Thymus (tissue), 11 donors: Measurements from ENCODE around the gene NUFIP2. TPM values are rescaled to one million over a fixed set of nuclear protein-coding genes. Genes with fewer than 3 reads are reported as not detected.
"Not testable (repeated sequence)": the region's sequence is repeated elsewhere in the genome, so short reads cannot be mapped to it uniquely, and the experiment has no call there.

Experiments used
- DNase-seq, 9 donors: peaks; one replicate each; pipeline ENCODE4 v3.0.0-alpha.2; 2013; ENCODE audit warnings: low spot score in 9 of 9, low read depth in 6 of 9, missing footprints in 1 of 9
- H3K27ac ChIP-seq, 2 donors: one replicate each; pipeline ENCODE4 v1.5.1; 2013; ENCODE audit warnings: control low read depth in 1 of 2, low read depth in 1 of 2, low read length in 1 of 2, mild to moderate bottlenecking in 1 of 2, moderate library complexity in 1 of 2
- H3K27me3 ChIP-seq, 2 donors: one replicate each; pipeline ENCODE4 v1.5.1; 2013; ENCODE audit warnings: low read length in 1 of 2; ENCODE audit not compliant: control insufficient read depth in 2 of 2, insufficient read depth in 1 of 2
- H3K36me3 ChIP-seq, 2 donors: one replicate each; pipeline ENCODE4 v1.5.1; 2013; ENCODE audit warnings: low read length in 1 of 2, mild to moderate bottlenecking in 1 of 2, moderate library complexity in 1 of 2; ENCODE audit not compliant: control insufficient read depth in 2 of 2, insufficient read depth in 2 of 2
- H3K4me1 ChIP-seq, 2 donors: one replicate each; pipeline ENCODE4 v1.5.1; 2013; ENCODE audit warnings: low read length in 2 of 2; ENCODE audit not compliant: control insufficient read depth in 2 of 2, insufficient read depth in 2 of 2
- H3K4me3 ChIP-seq, 2 donors: one replicate each; pipeline ENCODE4 v1.5.1; 2013; ENCODE audit warnings: low read length in 2 of 2, control low read depth in 1 of 2, mild to moderate bottlenecking in 1 of 2
- H3K9me3 ChIP-seq, 2 donors: one replicate each; pipeline ENCODE4 v1.5.1; 2013; ENCODE audit warnings: low read length in 1 of 2, mild to moderate bottlenecking in 1 of 2; ENCODE audit not compliant: control insufficient read depth in 2 of 2, insufficient read depth in 1 of 2
- WGBS: extraction: QIAGEN DNeasy Blood & Tissue Kit; methylation state at CpG from one replicate; pipeline ENCODE4 v1.1.7; 2013; 5-methylcytosine and 5-hydroxymethylcytosine counted together
- polyA plus RNA-seq: library from polyadenylated mRNA; stranded (reverse); fragments of 200-250 nt; gene quantifications from one replicate; pipeline ENCODE4 v1.2.3, GENCODE V29; 2013
- total RNA-seq: library from RNA; stranded (reverse); fragments of 120-200 nt; gene quantifications from one replicate; pipeline ENCODE4 v1.2.4, GENCODE V29; 2013
- donor health status: healthy.

Gene NUFIP2
- total and polyA plus RNA-seq, 2 donors = 19.8 to 22.0 TPM

DNA sequence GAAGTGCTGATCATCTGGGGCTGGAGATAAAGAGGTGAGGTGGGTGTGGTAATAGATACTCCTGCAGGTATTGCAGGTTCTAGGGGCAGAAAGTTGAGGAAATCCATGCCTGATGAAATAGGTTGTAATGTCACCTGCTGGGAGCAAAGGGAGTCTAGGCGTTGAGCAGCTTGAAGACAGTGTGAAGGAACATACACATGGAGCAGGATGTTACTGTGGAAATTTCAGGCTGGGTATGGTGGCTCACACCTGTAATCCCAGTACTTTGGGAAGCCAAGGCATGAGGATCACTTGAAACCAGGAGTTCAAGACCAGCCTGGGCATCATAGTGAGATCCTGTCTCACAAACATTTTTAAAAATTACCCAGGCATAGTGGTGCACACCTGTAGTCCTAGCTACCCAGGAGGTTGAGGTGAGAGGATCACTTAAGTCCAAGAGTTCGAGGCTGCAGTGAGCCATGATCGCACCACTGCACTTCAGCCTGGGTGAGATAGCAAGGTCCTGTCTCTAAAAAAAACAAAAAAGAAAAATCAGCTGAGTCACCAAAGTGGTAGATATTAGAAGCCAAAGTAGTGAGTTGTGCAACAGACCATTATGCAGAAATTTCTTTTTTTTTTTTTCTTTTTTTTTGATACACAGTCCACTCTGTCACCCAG is 56.3 kb downstream of the NUFIP2 start:
- DNase-seq = no peak
- no peaks in the 10 kb centered on the region for H3K9me3 ChIP-seq
- no peaks in the 10 kb centered on the region for H3K27me3 ChIP-seq
- no peaks in the 10 kb centered on the region for H3K36me3 ChIP-seq
- H3K4me3 ChIP-seq = no peak overlapping the region
- H3K27ac ChIP-seq = no peak overlapping the region
- no peaks in the 10 kb centered on the region for H3K4me1 ChIP-seq
- 99% methylated on average over 3 of the region's 3 CpGs for WGBS

DNA sequence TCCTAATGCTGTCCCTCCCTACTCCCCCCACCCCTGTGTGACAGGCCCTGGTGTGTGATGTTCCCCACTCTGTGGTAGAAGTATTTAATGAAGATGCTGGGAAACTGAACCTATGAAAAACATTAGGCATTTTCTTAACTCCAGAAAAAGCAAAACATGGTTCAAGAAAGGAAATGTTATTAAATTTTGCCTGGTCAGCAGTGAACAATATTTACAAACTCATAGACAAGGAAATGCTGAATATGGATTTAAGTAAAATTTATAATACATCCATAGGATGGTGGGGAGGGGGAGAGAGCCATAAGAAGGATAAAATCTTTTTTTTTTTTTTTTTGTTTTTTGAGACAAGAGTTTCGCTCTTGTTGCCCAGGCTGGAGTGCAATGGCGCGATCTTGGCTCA is 58.0 kb downstream of the NUFIP2 start:
- no peak overlapping the region for H3K4me3 ChIP-seq
- no peaks in the 10 kb centered on the region for H3K9me3 ChIP-seq
- no peak for DNase-seq
- H3K36me3 ChIP-seq = no peaks in the 10 kb centered on the region
- no peaks in the 10 kb centered on the region for H3K27me3 ChIP-seq
- WGBS = 100% methylated on average over 3 of the region's 3 CpGs
- H3K27ac ChIP-seq = no peak overlapping the region
- no peaks in the 10 kb centered on the region for H3K4me1 ChIP-seq

DNA sequence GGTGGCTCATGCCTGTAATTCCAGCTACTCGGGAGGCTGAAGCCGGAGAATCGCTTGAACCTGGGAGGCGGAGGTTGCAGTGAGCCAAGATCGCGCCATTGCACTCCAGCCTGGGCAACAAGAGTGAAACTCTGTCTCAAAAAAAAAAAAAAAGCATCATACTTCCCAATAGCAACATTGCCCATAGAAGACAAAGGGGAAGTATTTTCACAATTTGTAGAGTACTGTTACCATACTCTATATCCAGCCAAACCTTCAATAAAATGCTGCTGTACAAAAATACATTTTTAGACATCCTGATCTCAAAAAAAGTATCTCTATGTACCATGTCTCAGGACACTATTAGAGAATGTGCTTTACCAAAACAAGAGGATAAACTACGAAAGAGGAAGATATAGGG is 59.0 kb downstream of the NUFIP2 start:
- H3K4me3 ChIP-seq, H3K4me1 ChIP-seq, H3K27me3 ChIP-seq, H3K9me3 ChIP-seq, H3K27ac ChIP-seq, DNase-seq, H3K36me3 ChIP-seq: not testable (repeated sequence)
- 99% methylated on average over 7 of the region's 7 CpGs for WGBS

DNA sequence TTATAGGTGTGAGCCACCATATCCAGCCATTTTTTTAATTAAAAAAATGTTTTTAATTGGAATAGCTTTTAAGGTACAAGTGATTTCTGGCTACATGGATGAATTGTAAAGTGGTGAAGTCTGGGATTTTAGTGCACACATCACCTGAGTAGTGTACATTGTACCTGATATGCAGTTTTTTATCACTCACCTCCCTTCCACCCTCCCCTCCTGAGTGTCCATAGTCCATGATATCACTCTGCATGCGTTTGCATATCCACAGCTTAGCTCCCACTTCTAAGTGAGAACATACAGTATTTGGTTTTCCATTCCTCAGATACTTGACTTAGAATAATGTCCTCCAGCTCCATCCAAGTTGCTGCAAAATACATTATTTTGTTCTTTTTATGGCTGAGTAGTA is 60.6 kb downstream of the NUFIP2 start:
- Histone ChIP-seq H3K4me3 (no peak overlapping the region), H3K4me1 (no peaks in the 10 kb centered on the region), H3K9me3 (no peaks in the 10 kb centered on the region), H3K36me3 (no peaks in the 10 kb centered on the region), H3K27ac (no peak overlapping the region), H3K27me3 (no peaks in the 10 kb centered on the region)
- 100% methylated on average over 1 of the region's 1 CpG for WGBS
- DNase-seq = no peak

DNA sequence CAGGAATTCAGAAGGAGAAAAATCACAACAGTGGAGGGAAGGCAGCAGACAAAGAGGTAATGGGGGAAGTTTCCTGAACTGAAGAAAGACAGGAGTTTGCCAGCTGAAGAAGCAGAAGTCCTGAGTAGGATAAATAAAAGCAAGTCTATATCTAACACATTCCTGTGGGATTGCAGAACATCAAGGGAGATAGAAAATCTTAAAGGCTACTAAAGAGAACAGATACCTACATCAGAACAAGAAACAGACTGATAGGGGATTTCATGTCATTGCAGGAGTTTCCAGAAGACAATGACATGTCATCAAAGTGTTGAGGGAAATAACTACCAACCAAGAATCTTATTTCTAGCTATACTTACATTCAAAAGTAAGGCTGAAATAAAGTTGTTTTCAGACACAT is 68.6 kb downstream of the NUFIP2 start:
- H3K9me3 ChIP-seq = no peaks in the 10 kb centered on the region
- no peaks in the 10 kb centered on the region for H3K27me3 ChIP-seq

DNA sequence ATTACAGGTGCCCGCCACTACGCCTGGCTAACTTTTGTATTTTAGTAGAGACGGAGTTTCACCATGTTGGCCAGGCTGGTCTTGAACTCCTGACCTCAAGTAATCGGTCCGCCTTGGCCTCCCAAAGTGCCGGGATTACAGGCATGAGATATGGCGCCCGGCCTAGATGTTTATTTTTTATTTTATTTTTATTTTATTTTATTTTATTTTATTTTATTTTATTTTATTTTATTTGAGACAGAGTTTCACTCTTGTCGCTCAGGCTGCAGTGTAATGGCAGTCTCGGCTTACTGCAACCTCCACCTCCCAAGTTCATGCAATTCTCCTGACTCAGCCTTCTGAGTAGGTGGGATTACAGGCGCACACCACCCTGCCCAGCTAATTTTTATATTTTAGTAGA is 72.6 kb downstream of the NUFIP2 start:
- WGBS = 98% methylated on average over 11 of the region's 11 CpGs
- not testable (repeated sequence) for H3K4me3 ChIP-seq

More for the DNA sequence above, 68.6 kb downstream of the NUFIP2 start:
- Histone ChIP-seq H3K4me3 (no peak overlapping the region), H3K36me3 (no peaks in the 10 kb centered on the region), H3K27ac (no peak overlapping the region), H3K4me1 (no peaks in the 10 kb centered on the region)
- no peak for DNase-seq

DNA sequence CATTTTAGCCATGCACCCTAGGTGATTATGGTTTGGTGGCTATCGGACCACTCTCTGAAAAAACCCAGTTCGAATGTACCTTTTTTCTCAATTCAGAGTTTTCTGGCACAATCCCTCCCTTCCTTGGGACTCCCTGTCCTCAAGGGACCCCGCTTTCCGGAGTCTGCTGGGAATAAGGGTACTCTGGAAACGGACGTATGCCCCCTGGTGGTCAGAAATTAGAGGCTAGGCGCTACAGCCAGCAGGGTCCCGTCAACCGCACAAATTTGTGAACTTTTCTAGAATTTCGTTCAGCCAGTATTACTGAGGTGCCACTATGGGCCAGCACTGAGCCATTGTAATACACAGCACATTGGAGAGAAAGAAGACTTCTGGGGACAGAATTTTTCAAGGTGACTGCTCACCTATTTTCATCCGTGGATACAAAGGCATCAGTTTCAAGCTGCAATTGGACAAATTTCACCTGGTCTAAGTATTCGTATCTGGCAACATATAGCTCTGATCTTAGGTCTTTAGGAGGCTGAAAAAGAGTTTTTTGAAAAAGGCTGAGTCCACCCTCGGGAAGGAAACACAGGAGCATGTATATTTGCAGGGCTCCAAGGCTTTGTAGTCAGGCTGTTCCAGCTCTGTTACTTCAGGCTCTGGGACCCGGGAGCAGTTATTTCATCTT is 74.4 kb downstream of the NUFIP2 start:
- DNase-seq = peak; percentile 37 to 83 (median 66)
- no peaks in the 10 kb centered on the region for H3K27me3 ChIP-seq
- no peaks in the 10 kb centered on the region for H3K36me3 ChIP-seq
- H3K9me3 ChIP-seq = no peaks in the 10 kb centered on the region
- no peaks in the 10 kb centered on the region for H3K4me1 ChIP-seq
- WGBS = 23% methylated on average over 14 of the region's 14 CpGs
- H3K4me3 ChIP-seq = no peak overlapping the region
- no peak overlapping the region for H3K27ac ChIP-seq

More for the DNA sequence above, 72.6 kb downstream of the NUFIP2 start:
- not testable (repeated sequence) for H3K36me3 ChIP-seq, DNase-seq, H3K27ac ChIP-seq, H3K9me3 ChIP-seq, H3K27me3 ChIP-seq, H3K4me1 ChIP-seq

DNA sequence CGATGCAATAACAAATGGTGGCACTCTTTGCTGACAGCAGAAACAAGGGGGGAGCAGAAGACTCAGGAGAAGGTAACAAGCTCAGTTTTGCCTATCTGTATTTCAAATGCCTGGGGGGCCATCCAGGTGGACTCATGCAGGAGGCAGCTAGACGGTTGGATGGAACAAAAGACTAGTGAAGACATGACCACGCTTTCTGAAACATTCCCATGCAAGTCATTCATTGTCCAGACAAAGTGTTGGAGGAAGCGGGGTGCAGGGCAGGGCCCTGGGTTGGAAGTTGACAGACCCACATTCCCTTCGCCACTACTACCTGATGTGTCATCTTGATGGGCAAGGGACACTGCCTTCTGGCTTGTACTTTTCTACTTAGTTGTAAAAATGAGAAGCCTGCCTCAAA is 77.1 kb downstream of the NUFIP2 start:
- WGBS = 96% methylated on average over 5 of the region's 5 CpGs

DNA sequence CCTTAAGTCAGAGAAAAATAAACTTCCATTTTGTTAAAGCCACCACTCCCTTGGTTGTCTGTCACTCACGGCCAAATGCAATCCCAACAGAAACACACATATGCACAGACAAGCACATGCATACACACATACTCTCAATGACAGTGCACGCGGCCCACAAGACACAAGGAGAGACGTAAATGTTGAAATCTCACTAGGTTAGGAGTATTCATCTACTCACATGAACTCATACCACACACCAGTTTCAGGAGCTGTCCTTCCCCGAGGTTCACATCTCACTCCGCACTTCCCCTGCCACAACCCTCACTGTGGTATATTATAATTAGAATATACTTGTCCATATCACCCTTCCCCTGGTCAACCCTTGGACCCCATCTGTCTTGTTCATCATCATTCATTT is 77.8 kb downstream of the NUFIP2 start:
- H3K4me1 ChIP-seq = no peaks in the 10 kb centered on the region
- WGBS = 93% methylated on average over 6 of the region's 6 CpGs
- DNase-seq = no peak
- H3K36me3 ChIP-seq = no peaks in the 10 kb centered on the region
- no peak overlapping the region for H3K27ac ChIP-seq
- H3K4me3 ChIP-seq = no peak overlapping the region
- H3K9me3 ChIP-seq = no peaks in the 10 kb centered on the region
- H3K27me3 ChIP-seq = no peaks in the 10 kb centered on the region

More for the DNA sequence above, 77.1 kb downstream of the NUFIP2 start:
- Histone ChIP-seq H3K9me3 (no peaks in the 10 kb centered on the region), H3K27me3 (no peaks in the 10 kb centered on the region), H3K36me3 (no peaks in the 10 kb centered on the region), H3K27ac (no peak overlapping the region), H3K4me1 (no peaks in the 10 kb centered on the region), H3K4me3 (no peak overlapping the region)
- DNase-seq = no peak
